ENCODE data around the gene TBC1D20. TPM values are rescaled to one million over a fixed set of nuclear protein-coding genes. Genes with fewer than 3 reads are reported as not detected.

Gene TBC1D20
- total RNA-seq, 4 donors from 2014 or later = 34.9 to 47.7 (median 41.7) TPM

GRCh38 chr20:418858-419365 is 43.4 kb downstream of the TBC1D20 start:
- Histone ChIP-seq H3K27ac (replicated peaks in 1 of 4) (no peak overlapping the region), H3K9me3 (no peaks in the 10 kb centered on the region), H3K4me1 (peaks cover 0 to 5% (median 0%) of the 10 kb centered on the region in 4 donors), H3K36me3 (peaks cover 41 to 78% (median 63%) of the 10 kb centered on the region in 4 donors), H3K4me3 (no peak overlapping the region), H3K27me3 (no peaks in the 10 kb centered on the region)
- intact Hi-C loops (cut with DNase I) = no loop called here
- WGBS = 97% methylated on average over 8 of the region's 8 CpGs
- DNase-seq (ENCODE audit: extremely low spot score) = no peak
- TF ChIP-seq POLR2A (IDR thresholded peaks at IDR 0.05; ENCODE audit: low read depth) = no peak
- no peak for TF ChIP-seq EP300 (IDR thresholded peaks at IDR 0.05)
- no peak for TF ChIP-seq POLR2AphosphoS5 (IDR thresholded peaks at IDR 0.05)
- TF ChIP-seq, protein P1, sequence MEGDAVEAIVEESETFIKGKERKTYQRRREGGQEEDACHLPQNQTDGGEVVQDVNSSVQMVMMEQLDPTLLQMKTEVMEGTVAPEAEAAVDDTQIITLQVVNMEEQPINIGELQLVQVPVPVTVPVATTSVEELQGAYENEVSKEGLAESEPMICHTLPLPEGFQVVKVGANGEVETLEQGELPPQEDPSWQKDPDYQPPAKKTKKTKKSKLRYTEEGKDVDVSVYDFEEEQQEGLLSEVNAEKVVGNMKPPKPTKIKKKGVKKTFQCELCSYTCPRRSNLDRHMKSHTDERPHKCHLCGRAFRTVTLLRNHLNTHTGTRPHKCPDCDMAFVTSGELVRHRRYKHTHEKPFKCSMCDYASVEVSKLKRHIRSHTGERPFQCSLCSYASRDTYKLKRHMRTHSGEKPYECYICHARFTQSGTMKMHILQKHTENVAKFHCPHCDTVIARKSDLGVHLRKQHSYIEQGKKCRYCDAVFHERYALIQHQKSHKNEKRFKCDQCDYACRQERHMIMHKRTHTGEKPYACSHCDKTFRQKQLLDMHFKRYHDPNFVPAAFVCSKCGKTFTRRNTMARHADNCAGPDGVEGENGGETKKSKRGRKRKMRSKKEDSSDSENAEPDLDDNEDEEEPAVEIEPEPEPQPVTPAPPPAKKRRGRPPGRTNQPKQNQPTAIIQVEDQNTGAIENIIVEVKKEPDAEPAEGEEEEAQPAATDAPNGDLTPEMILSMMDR (IDR thresholded peaks at IDR 0.05) = no peak

GRCh38 chr20:417801-418342 is 44.5 kb downstream of the TBC1D20 start:
- Histone ChIP-seq H3K4me3 (no peak overlapping the region), H3K27me3 (no peaks in the 10 kb centered on the region), H3K36me3 (peaks cover 34 to 73% (median 53%) of the 10 kb centered on the region in 4 donors), H3K27ac (replicated peaks in 1 of 4) (no peak overlapping the region), H3K9me3 (no peaks in the 10 kb centered on the region), H3K4me1 (peaks cover 0 to 6% (median 0%) of the 10 kb centered on the region in 4 donors)
- no peak for TF ChIP-seq POLR2A (IDR thresholded peaks at IDR 0.05; ENCODE audit: low read depth)
- TF ChIP-seq, protein P1 (IDR thresholded peaks at IDR 0.05) = no peak
- no peak for TF ChIP-seq EP300 (IDR thresholded peaks at IDR 0.05)
- no peak for TF ChIP-seq POLR2AphosphoS5 (IDR thresholded peaks at IDR 0.05)
- no peak for DNase-seq (ENCODE audit: extremely low spot score)
- intact Hi-C loops (cut with DNase I) = no loop called here
- WGBS = 90% methylated on average over 6 of the region's 12 CpGs

- DNase-seq (ENCODE audit: extremely low spot score) = no peak
- Histone ChIP-seq H3K27ac (replicated peaks in 1 of 4) (no peak overlapping the region), H3K27me3 (no peaks in the 10 kb centered on the region), H3K4me1 (peaks cover 0 to 6% (median 0%) of the 10 kb centered on the region in 4 donors), H3K36me3 (peaks cover 27 to 73% (median 49%) of the 10 kb centered on the region in 4 donors), H3K4me3 (no peak overlapping the region), H3K9me3 (no peaks in the 10 kb centered on the region)
- TF ChIP-seq EP300 (IDR thresholded peaks at IDR 0.05) = no peak
- TF ChIP-seq POLR2AphosphoS5 (IDR thresholded peaks at IDR 0.05) = no peak
- TF ChIP-seq POLR2A (IDR thresholded peaks at IDR 0.05; ENCODE audit: low read depth) = no peak
- TF ChIP-seq, protein P1 (IDR thresholded peaks at IDR 0.05) = no peak
- 86% methylated on average over 13 of the region's 13 CpGs for WGBS
- intact Hi-C loops (cut with DNase I) = no loop called here
Measured at GRCh38 chr20:416950-417800, 45.2 kb downstream of the TBC1D20 start.

DNA sequence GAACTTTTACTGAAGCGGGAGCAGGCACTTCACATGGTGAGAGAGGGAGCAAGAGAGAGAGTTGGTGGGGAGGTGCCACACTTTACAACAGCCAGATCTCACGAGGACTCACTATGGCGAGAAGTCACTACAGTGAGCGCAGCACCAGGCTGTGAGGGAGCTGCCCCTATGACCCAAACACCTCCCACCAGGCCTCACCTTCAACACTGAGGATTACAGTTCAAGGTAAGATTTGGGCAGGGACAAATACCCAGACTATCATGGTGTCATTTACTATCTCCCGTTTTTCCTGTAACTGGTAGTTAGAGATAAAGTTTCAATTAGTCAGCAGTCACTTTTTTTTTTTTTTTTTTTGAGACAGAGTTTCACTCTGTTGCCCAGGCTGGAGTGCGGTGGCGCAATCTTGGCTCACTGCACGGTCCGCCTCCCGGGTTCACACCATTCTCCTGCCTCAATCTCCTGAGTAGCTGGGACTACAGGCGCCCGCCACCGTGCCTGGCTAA is 46.5 kb downstream of the TBC1D20 start:
- no peak for DNase-seq (ENCODE audit: extremely low spot score)
- Histone ChIP-seq H3K9me3 (no peaks in the 10 kb centered on the region), H3K4me3 (no peak overlapping the region), H3K27me3 (no peaks in the 10 kb centered on the region), H3K36me3 (peaks cover 18 to 73% (median 42%) of the 10 kb centered on the region in 4 donors), H3K4me1 (peaks cover 0 to 6% (median 0%) of the 10 kb centered on the region in 4 donors), H3K27ac (replicated peaks in 1 of 4) (no peak overlapping the region)
- WGBS = 89% methylated on average over 13 of the region's 13 CpGs
- TF ChIP-seq POLR2A (IDR thresholded peaks at IDR 0.05; ENCODE audit: low read depth) = no peak
- no peak for TF ChIP-seq EP300 (IDR thresholded peaks at IDR 0.05)
- TF ChIP-seq, protein P1 (IDR thresholded peaks at IDR 0.05) = no peak
- intact Hi-C loops (cut with DNase I) = no loop called here
